GM10266 (cell line): ENCODE results near the gene SERTM2.

ENCODE experiments used
- DNase-seq: peaks from one replicate; pipeline ENCODE4 v3.0.0; 2012; ENCODE audit errors: extremely low spot score
- CTCF ChIP-seq: IDR thresholded peaks from 2 replicates; pipeline ENCODE4 v1.5.1; 2012; ENCODE audit warnings: mild to moderate bottlenecking, low read depth; ENCODE audit not compliant: control insufficient read depth, insufficient read depth; ENCODE audit errors: missing control alignments

Gene SERTM2

GRCh38 chrX:111490688-111491087 is 20.8 kb upstream of the SERTM2 start:
- TF ChIP-seq CTCF = no peak
- DNase-seq = no peak

DNA sequence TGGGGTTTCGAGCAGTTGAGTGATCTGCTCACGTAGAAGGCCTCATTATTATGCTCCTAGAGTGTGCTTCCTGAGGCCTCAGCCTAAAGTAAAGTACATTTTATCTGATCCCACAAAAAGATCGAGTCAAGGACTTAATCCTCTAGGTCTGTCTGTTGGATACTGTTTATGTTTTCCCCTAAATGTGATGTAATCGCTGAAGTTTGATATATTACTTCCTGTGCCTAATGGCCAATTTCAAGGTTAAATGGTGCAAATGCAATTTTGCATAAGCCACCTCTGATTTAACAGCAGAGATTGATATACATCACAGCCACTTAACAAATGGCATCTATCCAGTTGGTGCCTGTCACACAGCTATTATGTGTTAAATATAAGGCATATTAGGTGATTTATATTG is 19.4 kb upstream of the SERTM2 start:
- DNase-seq = no peak

GRCh38 chrX:111498538-111499103 is 12.8 kb upstream of the SERTM2 start:
- no peak for DNase-seq
- no peak for TF ChIP-seq CTCF

More for the DNA sequence above, 19.4 kb upstream of the SERTM2 start:
- no peak for TF ChIP-seq CTCF

- TF ChIP-seq CTCF = no peak
- DNase-seq = no peak
Observed at GRCh38 chrX:111503485-111503993, 7.9 kb upstream of the SERTM2 start.

GRCh38 chrX:111504941-111505340 is 6.5 kb upstream of the SERTM2 start:
- no peak for TF ChIP-seq CTCF
- DNase-seq = no peak

- TF ChIP-seq CTCF = no peak
- no peak for DNase-seq
Observed at GRCh38 chrX:111505783-111506182, 5.7 kb upstream of the SERTM2 start.

DNA sequence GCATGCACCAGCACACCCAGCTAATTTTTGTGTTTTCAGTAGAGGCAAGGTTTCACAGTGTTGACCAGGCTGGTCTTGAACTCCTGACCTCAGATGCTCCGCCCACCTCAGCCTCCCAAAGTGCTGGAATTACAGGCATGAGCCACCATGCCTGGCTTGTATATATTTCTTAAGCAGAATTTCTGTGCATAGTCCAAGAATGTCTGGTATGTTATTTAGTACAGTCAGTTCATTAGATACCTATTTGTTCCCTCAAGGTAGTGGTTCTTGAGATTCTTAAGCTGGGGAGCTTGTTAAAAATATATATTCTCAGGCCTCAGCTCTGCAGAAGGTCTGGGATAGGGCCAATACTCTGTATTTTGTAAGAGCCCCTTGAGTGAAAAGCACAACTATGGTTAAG is 4.6 kb upstream of the SERTM2 start:
- TF ChIP-seq CTCF = no peak
- no peak for DNase-seq
